Measurements from ENCODE around the gene RAB11FIP4.

DNA sequence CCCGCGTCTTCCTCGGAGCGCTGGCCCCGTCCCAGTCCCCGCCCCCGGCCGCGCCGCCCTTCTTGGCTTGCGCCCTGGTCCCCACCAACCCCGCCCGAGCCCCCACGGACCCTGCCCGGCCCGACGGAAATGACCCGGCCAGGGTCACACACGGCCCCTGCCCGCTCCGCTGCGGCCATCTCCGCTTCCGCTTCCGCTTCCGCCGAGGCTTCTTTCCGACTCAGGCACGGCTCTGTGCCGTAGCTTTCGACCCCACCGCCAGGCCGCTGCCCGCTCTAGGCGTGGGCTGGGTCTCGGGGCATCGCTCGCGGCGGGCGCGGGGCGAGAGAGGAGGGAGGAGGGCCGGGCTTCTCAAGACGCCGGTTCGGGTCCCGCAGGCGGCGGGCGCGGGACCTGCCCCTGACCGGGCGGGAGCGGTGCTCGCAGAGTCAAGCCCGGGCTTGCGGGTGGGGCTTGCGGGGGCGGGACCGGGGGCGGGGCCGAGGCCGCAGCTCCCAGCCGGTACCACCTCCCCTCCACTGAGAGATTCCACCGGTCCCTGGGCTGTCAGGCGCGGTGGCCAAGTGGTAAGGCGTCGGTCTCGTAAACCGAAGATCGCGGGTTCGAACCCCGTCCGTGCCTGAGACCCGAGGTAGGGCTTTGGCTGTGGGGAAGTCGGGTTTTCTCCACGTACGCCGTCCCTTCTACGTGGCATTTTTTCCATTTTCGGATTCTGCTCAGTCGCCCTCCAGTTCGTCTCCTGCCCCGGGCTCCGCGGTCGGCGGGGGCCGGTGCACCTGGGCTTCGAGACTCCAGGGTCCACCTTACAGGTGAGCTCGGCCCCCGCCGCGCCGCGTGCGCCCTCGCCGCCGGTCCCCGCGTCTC is 158.3 kb downstream of the RAB11FIP4 start:
- TF ChIP-seq, protein P1, sequence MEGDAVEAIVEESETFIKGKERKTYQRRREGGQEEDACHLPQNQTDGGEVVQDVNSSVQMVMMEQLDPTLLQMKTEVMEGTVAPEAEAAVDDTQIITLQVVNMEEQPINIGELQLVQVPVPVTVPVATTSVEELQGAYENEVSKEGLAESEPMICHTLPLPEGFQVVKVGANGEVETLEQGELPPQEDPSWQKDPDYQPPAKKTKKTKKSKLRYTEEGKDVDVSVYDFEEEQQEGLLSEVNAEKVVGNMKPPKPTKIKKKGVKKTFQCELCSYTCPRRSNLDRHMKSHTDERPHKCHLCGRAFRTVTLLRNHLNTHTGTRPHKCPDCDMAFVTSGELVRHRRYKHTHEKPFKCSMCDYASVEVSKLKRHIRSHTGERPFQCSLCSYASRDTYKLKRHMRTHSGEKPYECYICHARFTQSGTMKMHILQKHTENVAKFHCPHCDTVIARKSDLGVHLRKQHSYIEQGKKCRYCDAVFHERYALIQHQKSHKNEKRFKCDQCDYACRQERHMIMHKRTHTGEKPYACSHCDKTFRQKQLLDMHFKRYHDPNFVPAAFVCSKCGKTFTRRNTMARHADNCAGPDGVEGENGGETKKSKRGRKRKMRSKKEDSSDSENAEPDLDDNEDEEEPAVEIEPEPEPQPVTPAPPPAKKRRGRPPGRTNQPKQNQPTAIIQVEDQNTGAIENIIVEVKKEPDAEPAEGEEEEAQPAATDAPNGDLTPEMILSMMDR (IDR thresholded peaks at IDR 0.05): no peak
- peak; percentile 44 for TF ChIP-seq POLR2A (IDR thresholded peaks at IDR 0.05)
- TF ChIP-seq EP300 (IDR thresholded peaks at IDR 0.05): no peak
